GM21526 (cell line): ENCODE results near the gene C2CD4D.
"Not testable (repeated sequence)": the region's sequence is repeated elsewhere in the genome, so short reads cannot be mapped to it uniquely, and the experiment has no call there.

ENCODE experiments used
- ATAC-seq: cut with Tn5 transposase; IDR thresholded peaks from one replicate; pipeline ENCODE4 v1.9.1; 2021; ENCODE audit warnings: moderate library complexity; ENCODE audit not compliant: unreplicated experiment, low FRiP score

Gene C2CD4D

GRCh38 chr1:151858886-151859665 is 19.5 kb upstream of the C2CD4D start:
- ATAC-seq: no peak

- ATAC-seq: no peak
Measured at GRCh38 chr1:151858030-151858746, 18.6 kb upstream of the C2CD4D start.

GRCh38 chr1:151855933-151856332 is 16.3 kb upstream of the C2CD4D start:
- no peak for ATAC-seq

GRCh38 chr1:151855516-151855915 is 15.9 kb upstream of the C2CD4D start:
- not testable (repeated sequence) for ATAC-seq

GRCh38 chr1:151854658-151855057 is 15.0 kb upstream of the C2CD4D start:
- no peak for ATAC-seq

- ATAC-seq: no peak
Measured at GRCh38 chr1:151853411-151853943, 13.9 kb upstream of the C2CD4D start, which contains the start of gene THEM5. THEM5 (minus strand) TSS chr1:151853712; CDS start chr1:151853565, 147 bp downstream.

GRCh38 chr1:151852733-151853132 is 13.1 kb upstream of the C2CD4D start:
- ATAC-seq: no peak

- no peak for ATAC-seq
Measured at GRCh38 chr1:151851886-151852285, 12.3 kb upstream of the C2CD4D start.

- ATAC-seq: no peak
Measured at GRCh38 chr1:151849871-151850270, 10.3 kb upstream of the C2CD4D start.

- no peak for ATAC-seq
Measured at GRCh38 chr1:151849126-151849525, 9.5 kb upstream of the C2CD4D start.

GRCh38 chr1:151847867-151848596 is 8.4 kb upstream of the C2CD4D start:
- no peak for ATAC-seq

- no peak for ATAC-seq
Measured at GRCh38 chr1:151846686-151847237, 7.1 kb upstream of the C2CD4D start.

GRCh38 chr1:151846062-151846568 is 6.5 kb upstream of the C2CD4D start:
- no peak for ATAC-seq

GRCh38 chr1:151843398-151843797 is 3.8 kb upstream of the C2CD4D start:
- ATAC-seq: no peak

GRCh38 chr1:151841141-151841540 is 1.5 kb upstream of the C2CD4D start:
- ATAC-seq: no peak

GRCh38 chr1:151840421-151840820 is 801 bp upstream of the C2CD4D start:
- ATAC-seq: no peak

- ATAC-seq: no peak
Measured at GRCh38 chr1:151839082-151839412, 573 bp downstream of the C2CD4D start.

GRCh38 chr1:151838222-151839081 is 1.2 kb downstream of the C2CD4D start:
- ATAC-seq: no peak

- no peak for ATAC-seq
Measured at GRCh38 chr1:151837884-151838221, 1.8 kb downstream of the C2CD4D start.

- ATAC-seq: no peak
Measured at GRCh38 chr1:151837197-151837596, 2.4 kb downstream of the C2CD4D start.
